ENCODE measurements around the gene CIAPIN1. TPM values are rescaled to one million over a fixed set of nuclear protein-coding genes. Genes with fewer than 3 reads are reported as not detected.
A peak's percentile ranks its signal among the peaks of the same experiment; 100 is the strongest.

CIAPIN1 gene
- 43.3 to 48.9 TPM (median 46.8 TPM) in 3 replicates for total RNA-seq
- long read RNA-seq, transcript CIAPIN1-213 (8 exons, 1,559 nt), result minor isoform, 6 of 142 reads
- long read RNA-seq, transcript CIAPIN1-201 (9 exons, 2,182 nt), result major isoform, 108 of 142 reads
- long read RNA-seq, transcript CIAPIN1-209 (9 exons, 2,016 nt), result minor isoform, 10 of 142 reads
- long read RNA-seq, partial matches to known transcripts, result 3 of 142 reads
- long read RNA-seq, other reads (novel, unspliced or antisense), result 14 of 142 reads

DNA sequence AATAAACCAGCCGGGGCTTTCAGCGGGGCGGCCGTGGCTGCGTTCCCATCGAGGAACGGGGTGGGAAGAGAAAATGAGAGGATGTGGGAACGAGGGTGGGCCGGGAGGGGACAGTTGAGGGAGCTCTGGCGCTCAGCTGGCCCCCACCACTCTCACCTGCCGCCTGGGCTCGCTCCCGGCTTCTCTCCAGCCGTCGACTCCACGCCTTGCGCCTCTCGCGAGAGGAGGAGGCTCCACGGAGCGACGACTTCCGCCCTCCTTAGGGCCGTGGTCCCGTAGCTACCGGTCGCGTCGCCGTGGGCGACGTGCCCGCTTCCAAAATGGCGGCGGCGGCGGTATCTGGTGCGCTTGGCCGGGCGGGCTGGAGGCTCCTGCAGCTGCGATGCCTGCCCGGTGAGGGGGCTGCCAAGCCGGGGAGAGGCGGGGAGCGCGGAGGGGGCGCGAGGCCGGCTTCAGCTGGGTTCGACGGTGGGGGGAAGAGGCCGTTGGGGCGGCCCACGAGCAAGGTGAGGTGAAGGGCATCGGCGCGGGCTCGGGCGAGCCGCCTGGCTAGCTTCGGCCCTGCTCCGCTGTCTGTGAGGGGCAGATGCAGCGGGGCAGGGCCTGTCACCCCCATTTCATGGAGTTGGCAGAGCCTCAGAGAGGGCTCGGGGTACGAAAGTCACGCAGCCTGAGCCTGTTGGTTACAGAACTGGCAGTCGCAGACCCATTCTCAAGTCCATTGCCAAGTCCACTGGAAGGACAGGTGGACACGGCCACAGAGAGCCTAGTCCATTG lies at the start of gene CIAPIN1, which contains the start of gene COQ9:
CIAPIN1 (minus strand) TSS at position 200 of the 777 bp plus-strand sequence. CDS start 6,457 bp downstream, outside the sequence.
COQ9 (plus strand) TSS at position 294 of the 777 bp plus-strand sequence; CDS start at position 321, 27 bp downstream.
- Mint-ChIP-seq H3K27me3 (ENCODE audit: low read depth) (no peaks in the 10 kb centered on the region), H3K27ac (ENCODE audit: unreplicated experiment) (peak within 1 kb of the TSS; percentile 88), H3K36me3 (ENCODE audit: low read depth) (peaks cover 3% of the 10 kb centered on the region), H3K9me3 (ENCODE audit: low read depth) (no peaks in the 10 kb centered on the region), H3K4me3 (ENCODE audit: unreplicated experiment) (peak within 1 kb of the TSS; percentile 89), H3K4me1 (ENCODE audit: low read depth) (peaks cover 24% of the 10 kb centered on the region)
- TF ChIP-seq, protein P1, sequence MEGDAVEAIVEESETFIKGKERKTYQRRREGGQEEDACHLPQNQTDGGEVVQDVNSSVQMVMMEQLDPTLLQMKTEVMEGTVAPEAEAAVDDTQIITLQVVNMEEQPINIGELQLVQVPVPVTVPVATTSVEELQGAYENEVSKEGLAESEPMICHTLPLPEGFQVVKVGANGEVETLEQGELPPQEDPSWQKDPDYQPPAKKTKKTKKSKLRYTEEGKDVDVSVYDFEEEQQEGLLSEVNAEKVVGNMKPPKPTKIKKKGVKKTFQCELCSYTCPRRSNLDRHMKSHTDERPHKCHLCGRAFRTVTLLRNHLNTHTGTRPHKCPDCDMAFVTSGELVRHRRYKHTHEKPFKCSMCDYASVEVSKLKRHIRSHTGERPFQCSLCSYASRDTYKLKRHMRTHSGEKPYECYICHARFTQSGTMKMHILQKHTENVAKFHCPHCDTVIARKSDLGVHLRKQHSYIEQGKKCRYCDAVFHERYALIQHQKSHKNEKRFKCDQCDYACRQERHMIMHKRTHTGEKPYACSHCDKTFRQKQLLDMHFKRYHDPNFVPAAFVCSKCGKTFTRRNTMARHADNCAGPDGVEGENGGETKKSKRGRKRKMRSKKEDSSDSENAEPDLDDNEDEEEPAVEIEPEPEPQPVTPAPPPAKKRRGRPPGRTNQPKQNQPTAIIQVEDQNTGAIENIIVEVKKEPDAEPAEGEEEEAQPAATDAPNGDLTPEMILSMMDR (IDR thresholded peaks at IDR 0.05), result no peak
- peak; percentile 97 for DNase-seq (ENCODE audit: low spot score)

- no peaks in the 10 kb centered on the region for H3K4me1 Mint-ChIP-seq (ENCODE audit: low read depth)
- H3K27me3 Mint-ChIP-seq (ENCODE audit: low read depth), result peaks cover 10% of the 10 kb centered on the region
- TF ChIP-seq, protein P1 (IDR thresholded peaks at IDR 0.05), result no peak
- no peaks in the 10 kb centered on the region for H3K9me3 Mint-ChIP-seq (ENCODE audit: low read depth)
- no peak overlapping the region for H3K4me3 Mint-ChIP-seq (ENCODE audit: unreplicated experiment)
- H3K36me3 Mint-ChIP-seq (ENCODE audit: low read depth), result no peaks in the 10 kb centered on the region
- H3K27ac Mint-ChIP-seq (ENCODE audit: unreplicated experiment), result no peak overlapping the region
- no peak for DNase-seq (ENCODE audit: low spot score)
Observed at GRCh38 chr16:57493767-57494166, 46.6 kb upstream of the CIAPIN1 start.

- Mint-ChIP-seq H3K27me3 (ENCODE audit: low read depth) (peaks cover 7% of the 10 kb centered on the region), H3K4me3 (ENCODE audit: unreplicated experiment) (no peak overlapping the region), H3K27ac (ENCODE audit: unreplicated experiment) (no peak overlapping the region), H3K9me3 (ENCODE audit: low read depth) (no peaks in the 10 kb centered on the region), H3K36me3 (ENCODE audit: low read depth) (no peaks in the 10 kb centered on the region), H3K4me1 (ENCODE audit: low read depth) (peaks cover 25% of the 10 kb centered on the region)
- no peak for DNase-seq (ENCODE audit: low spot score)
- TF ChIP-seq, protein P1 (IDR thresholded peaks at IDR 0.05), result no peak
Observed at GRCh38 chr16:57489229-57489628, 42.0 kb upstream of the CIAPIN1 start.

- DNase-seq (ENCODE audit: low spot score), result no peak
- Mint-ChIP-seq H3K4me1 (ENCODE audit: low read depth) (peaks cover 25% of the 10 kb centered on the region), H3K27ac (ENCODE audit: unreplicated experiment) (no peak overlapping the region)
Observed at GRCh38 chr16:57486858-57487834, 40.0 kb upstream of the CIAPIN1 start.

More at GRCh38 chr16:57486858-57487834, 40.0 kb upstream of the CIAPIN1 start:
- H3K36me3 Mint-ChIP-seq (ENCODE audit: low read depth), result no peaks in the 10 kb centered on the region
- TF ChIP-seq, protein P1 (IDR thresholded peaks at IDR 0.05), result no peak
- no peaks in the 10 kb centered on the region for H3K9me3 Mint-ChIP-seq (ENCODE audit: low read depth)
- H3K4me3 Mint-ChIP-seq (ENCODE audit: unreplicated experiment), result peak overlapping the region; percentile 73
- peaks cover 6% of the 10 kb centered on the region for H3K27me3 Mint-ChIP-seq (ENCODE audit: low read depth)

All from chondrocyte (in vitro differentiated cells).